Osteoblast (primary cell): ENCODE data around the gene MYLK. TPM values are rescaled to one million over a fixed set of nuclear protein-coding genes. Genes with fewer than 3 reads are reported as not detected.

Experiments used
- DNase-seq: peaks from one replicate; pipeline ENCODE4 v3.0.0; 2011; ENCODE audit warnings: low spot score, mixed read lengths; ENCODE audit not compliant: insufficient read length; ENCODE audit errors: missing footprints
- H2AFZ ChIP-seq: 2 replicates; pipeline ENCODE4 v1.6.0; 2011; ENCODE audit warnings: mild to moderate bottlenecking, low read length
- H3K27ac ChIP-seq: 2 replicates; pipeline ENCODE4 v1.5.1; 2011; ENCODE audit warnings: mild to moderate bottlenecking, low read depth, low read length, moderate library complexity
- H3K27me3 ChIP-seq: 2 replicates; pipeline ENCODE4 v1.6.0; 2012; ENCODE audit warnings: mild to moderate bottlenecking, control low read depth, inconsistent platforms, low read length, moderate library complexity; ENCODE audit not compliant: insufficient read depth
- H3K36me3 ChIP-seq: 2 replicates; pipeline ENCODE4 v1.5.1; 2011; ENCODE audit warnings: mild to moderate bottlenecking, low read length, control low read depth, moderate library complexity; ENCODE audit not compliant: insufficient read depth
- H3K4me1 ChIP-seq: 2 replicates; pipeline ENCODE4 v1.5.1; 2011; ENCODE audit warnings: mild to moderate bottlenecking, low read length, control low read depth, moderate library complexity; ENCODE audit not compliant: insufficient read depth
- H3K4me2 ChIP-seq: 2 replicates; pipeline ENCODE4 v1.6.0; 2011; ENCODE audit warnings: mild to moderate bottlenecking, low read length; ENCODE audit not compliant: insufficient read depth
- H3K4me3 ChIP-seq: fragments of 200-600 bp; sonication (generic); 3 replicates; pipeline ENCODE4 v1.5.1; 2012; ENCODE audit warnings: mild to moderate bottlenecking, low read length, inconsistent platforms; ENCODE audit not compliant: insufficient read depth
- H3K79me2 ChIP-seq: 2 replicates; pipeline ENCODE4 v1.6.0; 2012; ENCODE audit warnings: mild to moderate bottlenecking, low read length, control low read depth, inconsistent platforms; ENCODE audit not compliant: insufficient read depth
- H3K9me3 ChIP-seq: 2 replicates; pipeline ENCODE4 v1.5.1; 2011; ENCODE audit warnings: low read depth, low read length, control low read depth
- H4K20me1 ChIP-seq: 2 replicates; pipeline ENCODE4 v1.6.0; 2012; ENCODE audit warnings: mild to moderate bottlenecking, low read length, control low read depth; ENCODE audit not compliant: insufficient read depth
- CTCF ChIP-seq: IDR thresholded peaks from 2 replicates; pipeline ENCODE4 v1.5.1; 2011; ENCODE audit warnings: mild to moderate bottlenecking, low read depth, low read length, moderate library complexity; ENCODE audit errors: extremely low read depth
- total RNA-seq: library from RNA; depleted of rRNA; stranded (reverse); fragments of >200 nt; gene quantifications from 2 replicates; pipeline ENCODE4 v1.2.3, GENCODE V29; 2012

The MYLK gene
- total RNA-seq, 1 donor = 268 TPM

GRCh38 chr3:123716411-123716810 is 167.7 kb downstream of the MYLK start:
- Histone ChIP-seq H3K27me3 (no peaks in the 10 kb centered on the region), H3K27ac (peak overlapping the region; percentile 43), H2AFZ (no peak overlapping the region), H3K4me2 (no peak overlapping the region), H3K4me1 (peaks cover 49% of the 10 kb centered on the region), H4K20me1 (no peaks in the 10 kb centered on the region), H3K79me2 (no peaks in the 10 kb centered on the region), H3K36me3 (peaks cover 36% of the 10 kb centered on the region), H3K9me3 (no peaks in the 10 kb centered on the region), H3K4me3 (no peak overlapping the region)
- TF ChIP-seq CTCF = no peak
- no peak for DNase-seq

- no peak for TF ChIP-seq CTCF
- no peak for DNase-seq
- Histone ChIP-seq H3K36me3 (peaks cover 49% of the 10 kb centered on the region), H3K4me3 (no peak overlapping the region), H3K27me3 (no peaks in the 10 kb centered on the region), H3K79me2 (no peaks in the 10 kb centered on the region), H4K20me1 (no peaks in the 10 kb centered on the region), H3K4me1 (peaks cover 22% of the 10 kb centered on the region), H3K9me3 (no peaks in the 10 kb centered on the region), H3K4me2 (no peak overlapping the region), H2AFZ (no peak overlapping the region), H3K27ac (no peak overlapping the region)
Observed at GRCh38 chr3:123713211-123713610, 170.9 kb downstream of the MYLK start.

GRCh38 chr3:123712077-123712860 is 171.9 kb downstream of the MYLK start:
- peaks cover 58% of the 10 kb centered on the region for H3K36me3 ChIP-seq
- no peak overlapping the region for H2AFZ ChIP-seq
- peaks cover 14% of the 10 kb centered on the region for H3K4me1 ChIP-seq
- no peak overlapping the region for H3K4me3 ChIP-seq
- no peaks in the 10 kb centered on the region for H3K27me3 ChIP-seq
- no peaks in the 10 kb centered on the region for H3K79me2 ChIP-seq
- no peak for TF ChIP-seq CTCF
- no peak overlapping the region for H3K4me2 ChIP-seq
- H3K27ac ChIP-seq = no peak overlapping the region
- no peaks in the 10 kb centered on the region for H3K9me3 ChIP-seq
- H4K20me1 ChIP-seq = no peaks in the 10 kb centered on the region
- DNase-seq = no peak

- no peaks in the 10 kb centered on the region for H3K79me2 ChIP-seq
- no peaks in the 10 kb centered on the region for H3K27me3 ChIP-seq
- H3K9me3 ChIP-seq = no peaks in the 10 kb centered on the region
- peaks cover 67% of the 10 kb centered on the region for H3K36me3 ChIP-seq
- peaks cover 12% of the 10 kb centered on the region for H3K4me1 ChIP-seq
- no peak overlapping the region for H3K4me3 ChIP-seq
- H4K20me1 ChIP-seq = no peaks in the 10 kb centered on the region
- H3K4me2 ChIP-seq = no peak overlapping the region
- no peak overlapping the region for H2AFZ ChIP-seq
- no peak for DNase-seq
- TF ChIP-seq CTCF = no peak
- H3K27ac ChIP-seq = no peak overlapping the region
Observed at GRCh38 chr3:123711356-123711755, 172.8 kb downstream of the MYLK start.
